GM18526 (cell line): ENCODE data around the gene SPN.

Source experiments
- POLR2A ChIP-seq: IDR thresholded peaks from 3 replicates; pipeline ENCODE4 v1.6.1; 2011; ENCODE audit not compliant: insufficient read length; ENCODE audit errors: extremely low read depth

The SPN gene

DNA sequence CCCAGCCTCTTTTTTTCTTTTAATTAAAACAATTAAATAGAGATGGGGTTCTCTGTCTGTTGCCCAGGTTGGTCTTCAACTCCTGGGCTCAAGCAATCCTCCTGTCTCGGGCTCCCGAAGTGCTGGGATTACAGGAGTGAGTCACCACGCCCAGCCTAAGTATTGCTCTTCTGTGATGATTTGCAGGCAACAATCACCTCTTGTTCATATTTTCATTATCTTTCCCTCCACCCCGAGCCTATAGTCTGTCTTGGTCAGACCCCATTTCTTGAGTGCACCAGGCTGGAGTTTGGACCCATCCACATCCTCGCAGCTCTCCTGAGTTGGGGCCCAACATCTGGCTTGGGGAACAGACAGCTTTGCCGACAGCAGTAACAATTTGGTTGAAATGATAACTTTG lies 4.3 kb upstream of the SPN start:
- TF ChIP-seq POLR2A, result no peak

DNA sequence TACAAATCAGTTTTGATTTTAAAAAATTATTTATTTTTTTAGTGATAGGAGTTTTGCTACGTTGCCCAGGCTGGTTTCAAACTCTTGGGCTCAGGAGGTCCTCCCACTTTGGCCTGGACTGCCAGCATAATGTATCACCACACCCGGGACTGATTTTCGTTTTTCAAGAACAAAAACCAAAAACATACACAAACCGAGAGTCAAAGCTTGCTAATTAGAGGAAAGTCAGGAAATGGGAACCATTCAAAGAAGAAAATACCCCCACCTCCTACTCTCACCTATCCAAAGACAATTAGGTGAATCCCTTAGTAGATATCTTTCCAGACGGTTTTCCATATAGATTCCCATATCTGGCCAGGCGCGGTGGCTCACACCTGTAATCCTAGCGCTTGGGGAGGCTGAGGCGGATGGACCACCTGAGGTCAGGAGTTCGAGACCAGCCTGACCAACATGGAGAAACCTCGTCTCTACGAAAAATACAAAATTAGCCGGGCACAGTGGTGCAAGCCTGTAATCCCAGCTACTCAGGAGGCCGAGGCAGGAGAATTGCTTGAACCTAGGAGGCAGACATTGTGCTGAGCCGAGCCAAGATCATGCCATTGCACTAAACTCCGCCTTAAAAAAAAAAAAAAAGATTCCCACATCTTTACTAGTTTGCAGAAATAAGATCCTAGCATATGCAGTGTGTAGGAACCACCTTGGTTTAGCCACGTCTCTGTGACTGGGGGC lies 883 bp upstream of the SPN start:
- no peak for TF ChIP-seq POLR2A

DNA sequence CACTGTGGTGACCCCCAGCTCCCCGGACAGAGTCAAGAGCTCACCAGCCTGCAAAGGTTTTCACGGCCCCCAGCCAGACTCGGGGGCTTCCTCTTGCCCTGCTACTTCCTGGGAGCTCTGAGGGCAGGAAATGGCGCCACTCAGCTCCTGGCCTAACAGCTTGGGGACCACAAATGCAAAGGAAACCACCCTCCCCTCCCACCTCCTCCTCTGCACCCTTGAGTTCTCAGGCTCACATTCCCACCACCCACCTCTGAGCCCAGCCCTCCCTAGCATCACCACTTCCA lies 375 bp upstream of the SPN start:
- TF ChIP-seq POLR2A, result no peak

GRCh38 chr16:29663807-29664090 lies 702 bp downstream of the SPN start:
- no peak for TF ChIP-seq POLR2A

DNA sequence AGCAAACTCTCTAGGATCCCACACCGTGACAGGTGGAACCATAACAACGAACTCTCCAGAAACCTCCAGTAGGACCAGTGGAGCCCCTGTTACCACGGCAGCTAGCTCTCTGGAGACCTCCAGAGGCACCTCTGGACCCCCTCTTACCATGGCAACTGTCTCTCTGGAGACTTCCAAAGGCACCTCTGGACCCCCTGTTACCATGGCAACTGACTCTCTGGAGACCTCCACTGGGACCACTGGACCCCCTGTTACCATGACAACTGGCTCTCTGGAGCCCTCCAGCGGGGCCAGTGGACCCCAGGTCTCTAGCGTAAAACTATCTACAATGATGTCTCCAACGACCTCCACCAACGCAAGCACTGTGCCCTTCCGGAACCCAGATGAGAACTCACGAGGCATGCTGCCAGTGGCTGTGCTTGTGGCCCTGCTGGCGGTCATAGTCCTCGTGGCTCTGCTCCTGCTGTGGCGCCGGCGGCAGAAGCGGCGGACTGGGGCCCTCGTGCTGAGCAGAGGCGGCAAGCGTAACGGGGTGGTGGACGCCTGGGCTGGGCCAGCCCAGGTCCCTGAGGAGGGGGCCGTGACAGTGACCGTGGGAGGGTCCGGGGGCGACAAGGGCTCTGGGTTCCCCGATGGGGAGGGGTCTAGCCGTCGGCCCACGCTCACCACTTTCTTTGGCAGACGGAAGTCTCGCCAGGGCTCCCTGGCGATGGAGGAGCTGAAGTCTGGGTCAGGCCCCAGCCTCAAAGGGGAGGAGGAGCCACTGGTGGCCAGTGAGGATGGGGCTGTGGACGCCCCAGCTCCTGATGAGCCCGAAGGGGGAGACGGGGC lies 1.3 kb downstream of the SPN start:
- TF ChIP-seq POLR2A, result no peak

DNA sequence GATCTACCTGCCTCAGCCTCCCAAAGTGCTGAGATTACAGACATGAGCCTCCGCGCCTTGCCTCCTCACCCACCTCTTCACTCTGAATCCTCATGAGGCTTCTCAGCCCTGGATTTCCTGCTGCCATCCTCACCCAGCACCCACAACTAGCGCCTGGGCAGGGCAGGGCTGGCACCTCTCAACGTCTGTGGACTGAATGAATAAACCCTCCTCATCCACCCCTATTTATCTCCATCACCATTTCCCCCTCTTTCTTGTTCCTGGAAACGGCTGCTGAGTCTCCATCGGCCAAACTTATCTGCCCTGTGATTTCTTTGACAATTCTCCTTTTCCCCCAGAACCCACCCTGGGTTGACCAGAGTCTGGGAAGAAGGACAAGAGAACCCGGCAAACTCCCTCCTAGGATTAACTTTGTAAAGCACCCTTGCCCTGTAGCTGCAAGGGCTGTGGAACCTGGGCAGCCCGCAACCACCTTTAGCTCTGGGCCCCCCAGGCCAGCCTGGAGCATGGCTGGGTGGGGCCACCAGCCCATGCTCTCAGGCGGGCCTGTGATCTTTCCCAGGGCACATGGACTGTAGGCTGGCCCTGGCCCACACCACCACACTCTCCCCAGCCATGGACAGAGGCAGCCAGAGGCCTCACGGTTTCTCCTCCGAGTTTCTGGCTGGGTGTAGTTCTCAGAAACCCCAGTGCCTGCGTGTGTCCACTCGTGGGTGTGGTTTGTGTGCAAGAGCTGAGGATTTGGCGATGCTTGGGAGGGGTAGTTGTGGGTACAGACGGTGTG lies 2.4 kb downstream of the SPN start:
- no peak for TF ChIP-seq POLR2A

DNA sequence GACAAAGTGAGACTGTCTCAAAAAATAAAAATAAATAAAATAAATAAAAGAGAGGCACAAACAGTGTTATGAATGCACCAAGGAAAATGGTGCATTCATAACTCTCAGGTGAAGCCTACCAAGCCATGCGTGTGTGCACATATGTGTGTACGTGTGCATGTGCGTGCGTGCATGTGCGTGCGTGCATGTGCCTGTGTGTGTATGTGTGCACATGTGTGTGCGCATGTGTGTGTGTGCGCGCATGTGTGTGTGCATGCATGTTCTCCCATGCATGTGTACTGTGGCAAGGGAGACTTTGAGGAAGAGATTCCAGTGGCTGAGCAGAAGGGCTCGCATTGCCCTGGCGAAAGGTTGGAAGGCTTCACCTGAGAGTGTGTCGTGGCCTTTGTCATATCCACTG lies 4.7 kb downstream of the SPN start:
- TF ChIP-seq POLR2A, result no peak

DNA sequence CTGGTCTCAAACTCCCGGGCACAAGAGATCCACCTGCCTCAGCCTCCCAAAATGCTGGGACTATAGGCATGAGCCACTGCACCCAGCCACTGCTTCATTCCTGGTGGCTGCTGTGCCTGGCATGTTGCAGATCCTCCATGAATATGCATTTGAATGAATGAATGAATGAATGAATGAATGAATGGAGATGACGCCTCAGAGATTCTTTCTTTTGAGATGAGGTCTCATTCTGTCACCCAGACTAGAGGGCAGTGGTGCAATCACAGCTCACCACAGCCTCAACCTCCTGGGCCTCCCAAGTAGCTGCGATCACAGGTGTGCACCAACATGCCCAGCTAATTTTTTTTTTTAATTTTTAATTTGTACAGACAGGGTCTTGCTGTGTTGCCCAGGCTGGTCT lies 5.2 kb downstream of the SPN start:
- no peak for TF ChIP-seq POLR2A

GRCh38 chr16:29673501-29673900 lies 10.5 kb downstream of the SPN start:
- no peak for TF ChIP-seq POLR2A

DNA sequence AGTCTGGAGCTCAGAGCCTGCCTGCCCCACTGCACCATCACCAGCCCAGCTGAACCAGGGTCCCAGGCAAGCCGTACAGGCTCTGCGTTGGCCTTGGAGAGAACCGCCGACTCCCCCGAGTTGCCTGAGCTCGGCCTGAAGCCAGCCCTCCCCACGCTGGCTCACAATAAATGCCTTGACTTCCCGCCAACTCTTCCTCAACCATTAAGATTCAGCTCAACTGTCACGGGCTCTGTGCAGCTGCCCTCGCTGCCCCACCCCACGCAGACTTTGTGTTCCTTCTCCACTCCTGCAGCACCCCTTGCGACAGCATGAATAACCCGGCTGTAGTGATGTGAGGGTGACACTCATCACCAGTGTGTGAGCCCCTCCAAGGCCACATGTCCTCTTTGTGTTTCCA lies 11.1 kb downstream of the SPN start:
- TF ChIP-seq POLR2A, result no peak

- TF ChIP-seq POLR2A, result no peak
Measured at GRCh38 chr16:29675811-29676643, 13.0 kb downstream of the SPN start.

DNA sequence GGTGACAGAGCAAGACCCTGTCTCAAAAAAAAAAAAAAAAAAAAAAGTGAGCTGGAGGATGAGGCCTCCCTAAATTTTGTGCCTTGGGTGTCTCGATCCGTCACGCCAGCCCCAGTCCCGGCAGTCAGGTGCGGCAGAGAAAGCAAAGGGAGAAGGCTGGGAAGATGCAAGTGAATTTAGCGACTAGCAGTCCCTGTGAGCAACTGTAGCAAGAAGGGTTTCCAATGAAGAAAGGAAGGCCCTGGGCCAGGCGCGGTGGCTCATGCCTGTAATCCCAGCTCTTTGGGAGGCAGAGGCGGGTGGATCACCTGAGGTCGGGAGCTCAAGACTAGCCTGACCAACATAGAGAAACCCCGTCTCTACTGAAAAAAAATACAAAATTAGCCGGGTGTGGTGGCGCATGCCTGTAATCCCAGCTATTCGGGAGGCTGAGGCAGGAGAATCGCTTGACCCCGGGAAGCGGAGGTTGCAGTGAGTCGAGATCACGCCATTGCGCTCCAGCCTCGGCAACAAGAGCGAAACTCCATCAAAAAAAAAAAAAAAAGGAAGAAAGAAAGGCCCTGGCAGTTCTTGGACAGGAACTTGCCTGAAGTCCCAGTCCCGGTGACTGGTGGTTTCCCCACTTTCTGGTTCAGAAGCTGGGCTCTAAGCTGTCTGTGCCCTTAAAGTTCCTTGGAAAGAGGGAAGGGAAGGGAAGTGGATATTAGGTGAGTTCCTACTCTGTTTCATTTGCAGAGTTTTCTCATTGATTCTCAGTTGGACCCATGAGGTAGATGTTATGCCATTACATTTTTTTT lies 14.1 kb downstream of the SPN start:
- TF ChIP-seq POLR2A, result no peak

- peak; percentile 40 for TF ChIP-seq POLR2A
Measured at GRCh38 chr16:29678691-29679267, 15.7 kb downstream of the SPN start, which contains the start of gene QPRT. Gene QPRT, plus strand, starts transcription at chr16:29679180. Its CDS starts 18 bp downstream, at chr16:29679198.

- TF ChIP-seq POLR2A, result no peak
Measured at GRCh38 chr16:29680180-29680598, 17.1 kb downstream of the SPN start.
